ENCODE results near the gene KIF5A.

DNA sequence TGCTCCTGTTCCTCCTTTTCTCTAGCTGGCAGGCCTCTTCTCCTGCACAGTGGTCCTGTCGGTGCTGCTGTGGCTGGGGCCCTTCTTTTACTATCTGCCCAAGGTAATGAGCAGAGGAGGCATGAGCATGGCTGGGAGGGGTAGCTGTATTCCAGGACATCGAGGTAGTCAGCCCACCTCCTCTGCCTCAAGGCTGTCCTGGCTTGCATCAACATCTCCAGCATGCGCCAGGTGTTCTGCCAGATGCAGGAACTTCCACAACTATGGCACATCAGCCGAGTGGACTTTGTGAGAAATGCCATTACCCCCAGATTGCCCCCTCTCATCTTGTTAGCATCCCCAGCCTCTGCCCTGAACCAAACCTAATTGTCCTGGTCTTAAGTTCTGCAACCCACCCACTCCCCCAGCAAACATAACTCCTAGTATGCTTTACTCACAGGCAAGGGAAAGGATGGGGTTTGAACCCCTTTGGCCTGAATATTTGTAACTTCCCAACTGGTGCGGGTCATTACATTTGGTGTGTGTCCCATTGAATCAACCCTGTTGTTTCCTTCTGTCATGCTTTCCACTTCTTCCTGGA is 74.1 kb downstream of the KIF5A start:
- TF ChIP-seq, protein P1, sequence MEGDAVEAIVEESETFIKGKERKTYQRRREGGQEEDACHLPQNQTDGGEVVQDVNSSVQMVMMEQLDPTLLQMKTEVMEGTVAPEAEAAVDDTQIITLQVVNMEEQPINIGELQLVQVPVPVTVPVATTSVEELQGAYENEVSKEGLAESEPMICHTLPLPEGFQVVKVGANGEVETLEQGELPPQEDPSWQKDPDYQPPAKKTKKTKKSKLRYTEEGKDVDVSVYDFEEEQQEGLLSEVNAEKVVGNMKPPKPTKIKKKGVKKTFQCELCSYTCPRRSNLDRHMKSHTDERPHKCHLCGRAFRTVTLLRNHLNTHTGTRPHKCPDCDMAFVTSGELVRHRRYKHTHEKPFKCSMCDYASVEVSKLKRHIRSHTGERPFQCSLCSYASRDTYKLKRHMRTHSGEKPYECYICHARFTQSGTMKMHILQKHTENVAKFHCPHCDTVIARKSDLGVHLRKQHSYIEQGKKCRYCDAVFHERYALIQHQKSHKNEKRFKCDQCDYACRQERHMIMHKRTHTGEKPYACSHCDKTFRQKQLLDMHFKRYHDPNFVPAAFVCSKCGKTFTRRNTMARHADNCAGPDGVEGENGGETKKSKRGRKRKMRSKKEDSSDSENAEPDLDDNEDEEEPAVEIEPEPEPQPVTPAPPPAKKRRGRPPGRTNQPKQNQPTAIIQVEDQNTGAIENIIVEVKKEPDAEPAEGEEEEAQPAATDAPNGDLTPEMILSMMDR (conservative IDR thresholded peaks at IDR 0.05 in 1 of 2, IDR thresholded peaks at IDR 0.05 in 1 of 2; ENCODE audit: extremely low read depth in 1 of 2, insufficient read depth in 1 of 2, low read depth in 1 of 2, low read length in 2 of 2) = no peak
- no peak for TF ChIP-seq EZH2 (IDR thresholded peaks at IDR 0.05; ENCODE audit: borderline replicate concordance, low read length)

All from mammary epithelial cell (primary cell).